ENCODE measurements around the gene RHBDF2. TPM values are rescaled to one million over a fixed set of nuclear protein-coding genes. Genes with fewer than 3 reads are reported as not detected.

Gene RHBDF2
- total and polyA plus RNA-seq, 7 experiments from 2014 or later, result 2.9 to 119 (median 31.4) TPM

- ChIA-PET POLR2A (no interaction called here), CTCF (no interaction called here)
- Histone ChIP-seq H3K4me1 (ENCODE audit: control insufficient read depth in 2 of 2, insufficient read depth in 2 of 2, low read length in 2 of 2) (no peaks in the 10 kb centered on the region), H3K27ac (ENCODE audit: low read depth, low read length) (no peak overlapping the region), H3K36me3 (ENCODE audit: control insufficient read depth in 2 of 3, insufficient read depth in 3 of 3, low read length in 3 of 3) (peaks cover 0 to 10% (median 0%) of the 10 kb centered on the region in 3 experiments), H3K4me3 (ENCODE audit: low read length) (no peak overlapping the region), H3K27me3 (ENCODE audit: control insufficient read depth in 2 of 2, insufficient read depth in 2 of 2, low read length in 2 of 2) (no peaks in the 10 kb centered on the region), H3K9me3 (ENCODE audit: control insufficient read depth in 2 of 3, low read length in 3 of 3) (no peaks in the 10 kb centered on the region)
- Mint-ChIP-seq H3K4me3 (no peak overlapping the region), H3K27ac (no peak overlapping the region), H3K9me3 (no peaks in the 10 kb centered on the region), H3K36me3 (peaks cover 0 to 20% (median 0%) of the 10 kb centered on the region in 5 donors), H3K27me3 (no peaks in the 10 kb centered on the region), H3K4me1 (peaks cover 11 to 41% (median 30%) of the 10 kb centered on the region in 7 donors)
- intact Hi-C loops (cut with micrococcal nuclease), result no loop called here
- DNase-seq, result no peak
- no peak for ATAC-seq
Observed at GRCh38 chr17:76422406-76422805, 78.8 kb downstream of the RHBDF2 start.

GRCh38 chr17:76421044-76421407 is 80.2 kb downstream of the RHBDF2 start:
- POLR2A ChIA-PET, result no interaction called here
- Mint-ChIP-seq H3K4me3 (no peak overlapping the region), H3K4me1 (peaks cover 8 to 36% (median 26%) of the 10 kb centered on the region in 7 donors), H3K27ac (no peak overlapping the region), H3K27me3 (no peaks in the 10 kb centered on the region), H3K9me3 (no peaks in the 10 kb centered on the region), H3K36me3 (peaks cover 0 to 20% (median 0%) of the 10 kb centered on the region in 5 donors)
- no peak for ATAC-seq
- peaks cover 0 to 11% (median 0%) of the 10 kb centered on the region in 3 experiments for H3K36me3 ChIP-seq (ENCODE audit: control insufficient read depth in 2 of 3, insufficient read depth in 3 of 3, low read length in 3 of 3)
- H3K9me3 ChIP-seq (ENCODE audit: control insufficient read depth in 2 of 3, low read length in 3 of 3), result no peaks in the 10 kb centered on the region
- intact Hi-C loops (cut with micrococcal nuclease), result no loop called here
- DNase-seq, result no peak
- H3K4me3 ChIP-seq (ENCODE audit: low read length), result no peak overlapping the region
- CTCF ChIA-PET, result interaction anchor here (0.6 to 0.7 kb wide), 3 partner anchors 10 to 136 kb away, joined by 3 read pairs; no protein-coding TSS in a partner anchor
- no peaks in the 10 kb centered on the region for H3K4me1 ChIP-seq (ENCODE audit: control insufficient read depth in 2 of 2, insufficient read depth in 2 of 2, low read length in 2 of 2)
- H3K27ac ChIP-seq (ENCODE audit: low read depth, low read length), result no peak overlapping the region
- no peaks in the 10 kb centered on the region for H3K27me3 ChIP-seq (ENCODE audit: control insufficient read depth in 2 of 2, insufficient read depth in 2 of 2, low read length in 2 of 2)

Other genes starting within 250 kb of the RHBDF2 start
- gene UBALD2, start 236.1 kb downstream of the RHBDF2 start, total RNA-seq, result 100 to 1,000 TPM; 103 to 263 (median 241) TPM
- 10 to 100 TPM in 1 of 2 donors, 1 to 10 TPM in 1; 6.9 to 11.1 TPM for gene UBALD2, start 236.1 kb downstream of the RHBDF2 start, polyA plus RNA-seq
- gene QRICH2, start 193.1 kb downstream of the RHBDF2 start, total RNA-seq, result 1 to 10 TPM; 2.1 to 6.8 (median 4.0) TPM
- gene QRICH2, start 193.1 kb downstream of the RHBDF2 start, polyA plus RNA-seq, result under 1 TPM; 0.09 to 0.71 TPM
- gene PRPSAP1, start 147.5 kb downstream of the RHBDF2 start, total RNA-seq, result 10 to 100 TPM; 19.6 to 55.9 (median 45.8) TPM
- 10 to 100 TPM; 53.3 to 59.1 TPM for gene PRPSAP1, start 147.5 kb downstream of the RHBDF2 start, polyA plus RNA-seq
- gene SPHK1, start 116.8 kb downstream of the RHBDF2 start, total RNA-seq, result 10 to 100 TPM in 1 of 5 experiments, 1 to 10 TPM in 2, under 1 TPM in 2; 0.43 to 14.1 (median 1.9) TPM
- gene SPHK1, start 116.8 kb downstream of the RHBDF2 start, polyA plus RNA-seq, result under 1 TPM; 0.45 to 0.46 TPM
- 10 to 100 TPM; 32.6 to 50.8 (median 41.6) TPM for gene UBE2O, start 48.3 kb downstream of the RHBDF2 start, total RNA-seq
- 10 to 100 TPM in 1 of 2 donors, 1 to 10 TPM in 1; 8.7 to 15.4 TPM for gene UBE2O, start 48.3 kb downstream of the RHBDF2 start, polyA plus RNA-seq
- not detected for gene AANAT, start 33.8 kb downstream of the RHBDF2 start, total RNA-seq
- gene AANAT, start 33.8 kb downstream of the RHBDF2 start, polyA plus RNA-seq, result not detected
- gene CYGB, start 36.3 kb upstream of the RHBDF2 start, total RNA-seq, result not detected
- gene CYGB, start 36.3 kb upstream of the RHBDF2 start, polyA plus RNA-seq, result under 1 TPM; 0.33 to 0.35 TPM
- gene PRCD, start 38.6 kb upstream of the RHBDF2 start, total RNA-seq, result not detected
- gene PRCD, start 38.6 kb upstream of the RHBDF2 start, polyA plus RNA-seq, result 1 to 10 TPM in 1 of 2 donors, not detected in 1; 1.3 TPM
- gene ST6GALNAC2, start 84.4 kb upstream of the RHBDF2 start, total RNA-seq, result 1 to 10 TPM in 1 of 5 experiments, under 1 TPM in 2, not detected in 2; 0.48 to 7.5 (median 0.58) TPM
- gene ST6GALNAC2, start 84.4 kb upstream of the RHBDF2 start, polyA plus RNA-seq, result not detected
- gene ST6GALNAC1, start 142.3 kb upstream of the RHBDF2 start, total RNA-seq, result 1 to 10 TPM; 1.4 to 5.8 (median 2.0) TPM
- 10 to 100 TPM; 10.3 to 20.7 TPM for gene ST6GALNAC1, start 142.3 kb upstream of the RHBDF2 start, polyA plus RNA-seq
- gene MXRA7, start 209.5 kb upstream of the RHBDF2 start, total RNA-seq, result 1 to 10 TPM; 2.1 to 7.5 (median 2.8) TPM
- gene MXRA7, start 209.5 kb upstream of the RHBDF2 start, polyA plus RNA-seq, result 1 to 10 TPM; 1.8 to 2.7 TPM
- gene JMJD6, start 225.2 kb upstream of the RHBDF2 start, total RNA-seq, result 100 to 1,000 TPM in 2 of 5 experiments, 10 to 100 TPM in 3; 39.9 to 132 (median 58.3) TPM
- 10 to 100 TPM; 18.5 to 44.3 TPM for gene JMJD6, start 225.2 kb upstream of the RHBDF2 start, polyA plus RNA-seq
- 10 to 100 TPM; 39.6 to 74.0 (median 44.2) TPM for gene METTL23, start 225.4 kb upstream of the RHBDF2 start, total RNA-seq
- gene METTL23, start 225.4 kb upstream of the RHBDF2 start, polyA plus RNA-seq, result 100 to 1,000 TPM; 147 to 152 TPM
- gene SRSF2, start 235.9 kb upstream of the RHBDF2 start, total RNA-seq, result 100 to 1,000 TPM; 327 to 363 (median 351) TPM
- 100 to 1,000 TPM; 104 to 126 TPM for gene SRSF2, start 235.9 kb upstream of the RHBDF2 start, polyA plus RNA-seq
- 10 to 100 TPM; 24.4 to 33.7 (median 32.0) TPM for gene MFSD11, start 236.7 kb upstream of the RHBDF2 start, total RNA-seq
- 10 to 100 TPM; 17.3 to 25.4 TPM for gene MFSD11, start 236.7 kb upstream of the RHBDF2 start, polyA plus RNA-seq

Data from naive thymus-derived CD4-positive, alpha-beta T cell (primary cell).